ELR (cell line): Measurements from ENCODE around the gene CASP8AP2.
"Not testable (repeated sequence)": the region's sequence is repeated elsewhere in the genome, so short reads cannot be mapped to it uniquely, and the experiment has no call there.

ENCODE experiments used
- DNase-seq: peaks from one replicate; pipeline ENCODE4 v3.0.0-alpha.2; 2015; ENCODE audit warnings: low read depth

Gene CASP8AP2

GRCh38 chr6:89819336-89820130 is 10.1 kb upstream of the CASP8AP2 start, which contains the start of gene MDN1:
Gene MDN1 (minus strand): TSS chr6:89819794. CDS start chr6:89819607, 187 bp downstream.
- peak; percentile 98 for DNase-seq

- DNase-seq: peak; percentile 31
These were observed 3.6 kb upstream of the CASP8AP2 start for GRCh38 chr6:89826029-89826528.

- DNase-seq: not testable (repeated sequence)
These were observed 1.1 kb upstream of the CASP8AP2 start for GRCh38 chr6:89828475-89828987.

GRCh38 chr6:89828988-89829471 is 650 bp upstream of the CASP8AP2 start:
- DNase-seq: peak; percentile 37

- DNase-seq: peak; percentile 65
These were observed 610 bp downstream of the CASP8AP2 start for GRCh38 chr6:89830170-89830809.

- DNase-seq: no peak
These were observed 5.5 kb downstream of the CASP8AP2 start for GRCh38 chr6:89834884-89835792.

- DNase-seq: no peak
These were observed 7.1 kb downstream of the CASP8AP2 start for GRCh38 chr6:89836639-89837222.

GRCh38 chr6:89840538-89840937 is 10.9 kb downstream of the CASP8AP2 start:
- DNase-seq: peak; percentile 19

- DNase-seq: peak; percentile 48
These were observed 12.5 kb downstream of the CASP8AP2 start for GRCh38 chr6:89842228-89842627.

GRCh38 chr6:89843070-89843469 is 13.4 kb downstream of the CASP8AP2 start:
- peak; percentile 46 for DNase-seq

- DNase-seq: not testable (repeated sequence)
These were observed 17.8 kb downstream of the CASP8AP2 start for GRCh38 chr6:89847513-89847912.

- DNase-seq: peak; percentile 5
These were observed 23.4 kb downstream of the CASP8AP2 start for GRCh38 chr6:89853068-89853467.

GRCh38 chr6:89858041-89858440 is 28.4 kb downstream of the CASP8AP2 start:
- DNase-seq: no peak

GRCh38 chr6:89859744-89860143 is 30.1 kb downstream of the CASP8AP2 start:
- no peak for DNase-seq

- no peak for DNase-seq
These were observed 32.6 kb downstream of the CASP8AP2 start for GRCh38 chr6:89862273-89862672.

GRCh38 chr6:89862698-89863097 is 33.0 kb downstream of the CASP8AP2 start:
- no peak for DNase-seq

- no peak for DNase-seq
These were observed 36.5 kb downstream of the CASP8AP2 start for GRCh38 chr6:89866024-89866678.

- no peak for DNase-seq
These were observed 44.0 kb downstream of the CASP8AP2 start for GRCh38 chr6:89873721-89874120.

GRCh38 chr6:89874438-89874837 is 44.8 kb downstream of the CASP8AP2 start:
- DNase-seq: no peak

- DNase-seq: no peak
These were observed 56.9 kb downstream of the CASP8AP2 start for GRCh38 chr6:89886378-89887120.
